Stimulated activated CD8-positive, alpha-beta memory T cell treated with anti-CD3 and anti-CD28 coated beads, Interleukin-12 subunit alpha, Interleukin-12 subunit beta, amount 100 ng/mL, for 24 hours (primary cell): Measurements from ENCODE around the gene PLCD1.

Experiments used
- DNase-seq: peaks from one replicate; pipeline ENCODE4 v3.0.0-alpha.2; 2020; ENCODE audit errors: extremely low read depth

PLCD1 gene

GRCh38 chr3:38016847-38017444, 12.5 kb downstream of the PLCD1 start:
- DNase-seq = no peak

GRCh38 chr3:38016410-38016809, 13.0 kb downstream of the PLCD1 start:
- no peak for DNase-seq

- no peak for DNase-seq
Observed at GRCh38 chr3:38015984-38016383, 13.5 kb downstream of the PLCD1 start.

DNA sequence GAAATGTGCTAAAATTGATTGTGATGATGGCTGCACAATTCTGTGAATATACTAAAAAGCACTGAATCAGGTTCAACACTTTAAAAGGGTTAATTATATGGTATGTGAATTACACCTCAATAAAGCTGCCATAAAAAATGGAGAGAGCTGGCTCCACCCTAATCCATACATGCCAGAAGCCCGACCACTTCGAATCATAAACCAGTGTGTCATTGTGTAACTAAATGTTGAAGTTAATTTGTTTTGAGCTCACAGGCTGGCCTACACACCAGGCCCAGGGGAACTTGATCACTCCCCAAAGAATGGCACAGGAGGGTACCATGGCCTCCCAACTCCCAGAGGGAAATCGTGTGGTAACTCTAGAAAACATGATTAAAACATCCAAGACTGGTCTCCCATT, 14.0 kb downstream of the PLCD1 start:
- no peak for DNase-seq

GRCh38 chr3:38011111-38011510, 18.3 kb downstream of the PLCD1 start:
- no peak for DNase-seq

DNA sequence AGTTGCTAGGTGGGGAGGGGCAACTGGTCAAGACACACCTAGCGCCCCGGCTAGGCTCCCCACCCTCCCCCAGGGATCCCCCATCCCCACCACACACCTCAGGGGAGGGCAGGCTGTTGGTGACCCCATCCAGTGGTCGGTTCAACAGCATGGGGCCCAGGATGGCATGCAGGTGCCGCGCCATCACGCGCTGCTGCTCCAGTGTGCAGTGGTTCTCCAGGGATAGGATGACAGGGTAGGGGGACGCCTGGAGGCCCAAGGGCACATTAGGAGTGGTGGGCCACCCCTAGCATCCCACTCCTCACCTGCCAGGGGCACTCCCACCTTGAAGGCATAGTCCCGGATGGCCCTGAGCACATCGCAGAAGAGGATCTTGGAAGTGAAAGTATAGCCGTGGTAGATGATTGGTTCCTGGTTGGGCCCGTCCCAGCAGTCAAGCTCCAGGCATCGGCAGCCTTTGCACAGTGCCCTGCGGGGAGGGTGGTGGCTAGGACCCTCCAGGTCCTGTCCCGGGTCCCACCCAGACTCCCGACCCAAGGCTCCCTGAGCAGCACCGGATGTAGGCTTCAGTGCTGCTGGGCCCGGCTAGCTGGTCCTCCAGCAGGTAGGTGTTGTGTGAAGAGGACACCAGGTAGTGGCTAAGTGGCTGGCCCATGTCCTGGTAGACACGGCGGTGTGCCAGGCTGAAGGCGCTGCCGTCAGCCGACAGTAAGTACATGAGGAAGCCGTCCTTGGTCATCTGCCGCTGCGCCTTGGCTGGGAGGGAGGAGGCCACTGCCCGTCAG, 19.4 kb downstream of the PLCD1 start:
- DNase-seq = no peak

- no peak for DNase-seq
Observed at GRCh38 chr3:38008971-38009580, 20.4 kb downstream of the PLCD1 start.

GRCh38 chr3:38008191-38008701, 21.2 kb downstream of the PLCD1 start:
- DNase-seq = no peak

DNA sequence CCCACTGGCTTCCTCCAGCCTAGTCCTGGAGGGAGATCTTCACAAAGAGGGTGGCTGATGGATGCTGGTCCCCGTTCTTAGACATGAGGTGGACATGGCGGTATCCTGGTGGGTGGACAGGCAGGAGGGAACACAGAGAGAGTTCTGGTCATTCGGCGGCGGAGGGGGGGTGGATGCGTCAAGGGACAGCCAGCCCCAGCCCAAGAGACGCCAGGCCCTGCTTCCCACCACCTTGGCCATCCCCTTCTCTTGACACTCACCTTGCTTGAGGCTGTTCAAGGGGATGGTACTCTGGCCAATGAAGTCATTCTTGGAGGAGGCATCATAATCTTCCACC, 21.7 kb downstream of the PLCD1 start:
- DNase-seq = no peak

- DNase-seq = no peak
Observed at GRCh38 chr3:38006445-38006995, 22.9 kb downstream of the PLCD1 start.

DNA sequence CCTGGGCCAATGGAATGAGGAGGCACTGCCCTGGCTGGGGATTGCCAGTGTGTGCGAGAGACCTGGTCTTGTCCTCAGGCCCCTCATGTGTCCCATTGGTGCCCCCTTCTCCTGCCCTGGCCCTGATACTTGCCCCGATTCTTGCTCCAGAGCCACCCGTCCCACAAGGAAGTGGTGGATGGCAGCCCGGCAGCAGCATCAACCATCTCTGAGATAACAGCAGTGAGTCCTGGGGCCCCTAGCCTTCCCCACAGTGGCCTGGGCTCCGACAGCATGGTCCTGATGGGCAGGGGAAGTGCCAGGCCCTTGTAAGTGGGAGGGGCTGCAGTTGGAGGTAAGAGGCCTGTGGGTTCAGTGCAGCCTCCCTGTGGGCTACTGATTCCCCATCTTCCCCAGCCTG, 23.4 kb downstream of the PLCD1 start:
- DNase-seq = no peak

- DNase-seq = no peak
Observed at GRCh38 chr3:38005076-38006020, 24.1 kb downstream of the PLCD1 start.

DNA sequence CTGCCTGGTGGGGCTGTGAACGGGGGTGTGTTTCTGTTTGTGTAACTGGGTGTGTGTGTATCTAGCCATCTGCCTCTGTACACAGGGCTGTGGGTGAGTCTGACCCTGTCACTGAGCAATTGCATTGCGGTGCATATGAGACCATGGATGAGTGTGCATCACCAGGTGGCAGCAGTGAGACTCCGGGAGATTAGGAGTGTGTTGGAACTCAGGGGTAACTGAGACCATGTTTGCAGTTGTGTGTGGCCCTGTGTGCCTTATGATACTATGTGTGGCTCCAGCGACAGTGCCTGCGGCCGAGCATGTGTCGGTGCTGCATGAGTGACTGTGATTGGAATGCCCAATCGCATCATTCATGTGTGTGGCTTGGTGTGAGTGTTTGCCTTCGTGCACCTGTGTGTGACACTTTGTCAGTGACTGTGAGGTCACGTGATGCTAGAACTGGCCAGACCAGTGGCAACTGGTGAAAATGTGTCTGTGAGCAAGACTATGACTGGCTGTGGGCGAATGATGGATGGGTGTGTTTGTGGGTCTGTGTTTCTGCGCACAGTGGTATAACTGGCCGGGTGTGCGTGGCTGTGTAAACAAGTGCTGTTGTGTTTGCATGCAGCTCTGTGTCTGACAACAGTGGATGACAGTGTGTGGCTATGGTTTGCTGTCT, 24.9 kb downstream of the PLCD1 start:
- DNase-seq = no peak

GRCh38 chr3:38003817-38004414, 25.5 kb downstream of the PLCD1 start:
- DNase-seq = no peak

GRCh38 chr3:38003371-38003816, 26.0 kb downstream of the PLCD1 start:
- no peak for DNase-seq

DNA sequence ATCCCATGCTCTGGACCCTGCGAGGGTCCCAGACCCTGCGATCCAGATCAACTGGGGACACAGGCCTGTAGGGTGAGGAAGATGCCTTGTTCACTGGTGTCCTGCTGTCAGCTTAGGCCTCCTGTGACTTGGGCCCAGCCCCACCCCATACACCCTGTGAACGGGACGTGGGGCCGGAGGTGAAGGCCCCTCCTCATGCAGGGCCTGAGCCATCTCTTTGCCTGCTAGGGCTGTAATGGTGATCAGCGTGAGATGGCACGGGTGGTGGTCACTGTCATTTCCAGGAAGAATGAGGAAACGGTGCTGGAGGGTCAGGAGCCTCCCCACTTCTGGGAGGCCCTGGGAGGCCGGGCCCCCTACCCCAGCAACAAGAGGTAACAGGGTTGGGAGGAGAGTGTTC, 26.5 kb downstream of the PLCD1 start:
- no peak for DNase-seq

- DNase-seq = no peak
Observed at GRCh38 chr3:38002291-38002876, 27.1 kb downstream of the PLCD1 start.

DNA sequence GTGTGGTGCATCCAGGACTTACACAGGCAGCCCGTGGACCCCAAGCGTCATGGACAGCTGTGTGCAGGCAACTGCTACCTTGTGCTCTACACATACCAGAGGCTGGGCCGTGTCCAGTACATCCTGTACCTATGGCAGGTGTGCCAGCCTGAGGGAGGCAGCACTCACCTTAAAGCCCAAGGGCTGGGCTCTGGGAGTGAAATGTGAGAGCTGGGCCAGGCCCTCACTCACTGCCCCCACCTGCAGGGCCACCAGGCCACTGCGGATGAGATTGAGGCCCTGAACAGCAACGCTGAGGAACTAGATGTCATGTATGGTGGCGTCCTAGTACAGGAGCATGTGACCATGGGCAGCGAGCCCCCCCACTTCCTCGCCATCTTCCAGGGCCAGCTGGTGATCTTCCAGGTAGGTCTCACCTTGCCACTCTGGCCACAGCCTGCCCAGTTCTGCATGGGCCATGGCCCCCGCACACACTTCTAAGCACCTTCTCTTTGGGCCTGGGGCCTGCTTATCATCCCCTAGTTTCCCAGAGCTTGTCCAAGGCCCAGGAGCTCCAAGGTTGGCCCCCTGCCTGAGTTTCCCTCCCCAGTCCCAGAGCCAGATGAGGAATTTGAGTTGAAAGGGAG, 27.9 kb downstream of the PLCD1 start:
- DNase-seq = no peak

DNA sequence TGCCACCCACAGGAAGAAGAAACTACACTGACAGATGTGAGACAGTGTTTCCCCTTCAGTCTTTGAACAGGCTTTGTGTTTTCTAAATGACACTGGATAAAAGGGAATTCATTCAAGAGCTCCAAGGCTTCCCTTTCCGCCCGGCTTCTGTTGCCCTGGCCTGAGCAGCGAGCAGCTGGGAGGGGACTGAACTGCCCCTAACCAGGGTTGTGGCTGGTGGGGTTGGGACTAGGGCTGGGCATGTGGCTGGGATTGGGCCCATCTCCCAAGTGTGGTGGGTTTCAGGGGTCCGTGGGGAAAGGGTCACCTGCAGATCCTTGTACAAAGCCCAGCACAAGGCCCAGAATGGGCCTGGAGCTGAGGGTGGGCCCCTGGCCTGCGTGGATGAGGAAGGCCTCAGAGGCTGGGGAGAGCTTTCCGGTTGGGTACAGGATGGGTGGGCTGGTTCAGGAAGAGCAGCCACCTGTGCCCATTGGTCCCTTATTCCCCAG, 28.4 kb downstream of the PLCD1 start:
- no peak for DNase-seq
